ENCODE results near the gene ERP44. TPM values are rescaled to one million over a fixed set of nuclear protein-coding genes. Genes with fewer than 3 reads are reported as not detected.

The ERP44 gene
- total RNA-seq, 1 experiment from 2014 or later, result 10.1 TPM

DNA sequence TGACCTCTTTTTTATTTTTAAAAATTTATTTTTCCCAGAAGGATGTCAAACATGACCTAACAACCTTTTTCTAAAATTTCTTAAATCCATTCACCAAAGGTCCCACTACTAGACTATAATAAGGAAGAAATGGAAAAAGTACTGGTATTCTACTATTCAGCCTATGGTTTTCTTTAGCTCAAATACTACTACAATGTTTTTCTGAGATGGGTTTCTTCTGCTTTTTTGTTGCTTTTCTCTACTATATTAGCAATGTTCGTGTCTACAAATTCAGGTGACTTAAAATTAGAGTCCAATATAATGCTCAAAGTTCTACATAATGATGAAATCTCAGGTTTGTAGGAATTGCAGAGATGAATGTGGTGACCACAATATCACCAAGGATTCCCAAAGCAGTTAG, 7.9 kb downstream of the ERP44 start:
- in situ Hi-C loops (cut with HindIII; ENCODE audit: low pct_unique_long_range_greater_than_20kb, low sequenced_read_pairs), result no loop called here
- no peak overlapping the region for H3K4me3 ChIP-seq (ENCODE audit: low read depth in 2 of 2, low read length in 2 of 2)
- intact Hi-C loops (cut with micrococcal nuclease; ENCODE audit: unreplicated experiment), result no loop called here
- no peaks in the 10 kb centered on the region for H3K9me3 ChIP-seq (ENCODE audit: control insufficient read depth, insufficient read depth, low read depth, low read length)
- BruUV-seq (replicated peaks), result no TSS peak
- H3K27me3 ChIP-seq (ENCODE audit: control insufficient read depth, insufficient read depth, low read length), result no peaks in the 10 kb centered on the region
- TF ChIP-seq, protein P1, sequence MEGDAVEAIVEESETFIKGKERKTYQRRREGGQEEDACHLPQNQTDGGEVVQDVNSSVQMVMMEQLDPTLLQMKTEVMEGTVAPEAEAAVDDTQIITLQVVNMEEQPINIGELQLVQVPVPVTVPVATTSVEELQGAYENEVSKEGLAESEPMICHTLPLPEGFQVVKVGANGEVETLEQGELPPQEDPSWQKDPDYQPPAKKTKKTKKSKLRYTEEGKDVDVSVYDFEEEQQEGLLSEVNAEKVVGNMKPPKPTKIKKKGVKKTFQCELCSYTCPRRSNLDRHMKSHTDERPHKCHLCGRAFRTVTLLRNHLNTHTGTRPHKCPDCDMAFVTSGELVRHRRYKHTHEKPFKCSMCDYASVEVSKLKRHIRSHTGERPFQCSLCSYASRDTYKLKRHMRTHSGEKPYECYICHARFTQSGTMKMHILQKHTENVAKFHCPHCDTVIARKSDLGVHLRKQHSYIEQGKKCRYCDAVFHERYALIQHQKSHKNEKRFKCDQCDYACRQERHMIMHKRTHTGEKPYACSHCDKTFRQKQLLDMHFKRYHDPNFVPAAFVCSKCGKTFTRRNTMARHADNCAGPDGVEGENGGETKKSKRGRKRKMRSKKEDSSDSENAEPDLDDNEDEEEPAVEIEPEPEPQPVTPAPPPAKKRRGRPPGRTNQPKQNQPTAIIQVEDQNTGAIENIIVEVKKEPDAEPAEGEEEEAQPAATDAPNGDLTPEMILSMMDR (IDR thresholded peaks at IDR 0.05), result no peak
- TF ChIP-seq SIN3A (IDR thresholded peaks at IDR 0.05; ENCODE audit: borderline replicate concordance, insufficient read depth, low read depth, low read length), result no peak
- no peak for TF ChIP-seq POLR2AphosphoS5 (IDR thresholded peaks at IDR 0.05; ENCODE audit: low read depth, low read length)
- TF ChIP-seq, protein P2, sequence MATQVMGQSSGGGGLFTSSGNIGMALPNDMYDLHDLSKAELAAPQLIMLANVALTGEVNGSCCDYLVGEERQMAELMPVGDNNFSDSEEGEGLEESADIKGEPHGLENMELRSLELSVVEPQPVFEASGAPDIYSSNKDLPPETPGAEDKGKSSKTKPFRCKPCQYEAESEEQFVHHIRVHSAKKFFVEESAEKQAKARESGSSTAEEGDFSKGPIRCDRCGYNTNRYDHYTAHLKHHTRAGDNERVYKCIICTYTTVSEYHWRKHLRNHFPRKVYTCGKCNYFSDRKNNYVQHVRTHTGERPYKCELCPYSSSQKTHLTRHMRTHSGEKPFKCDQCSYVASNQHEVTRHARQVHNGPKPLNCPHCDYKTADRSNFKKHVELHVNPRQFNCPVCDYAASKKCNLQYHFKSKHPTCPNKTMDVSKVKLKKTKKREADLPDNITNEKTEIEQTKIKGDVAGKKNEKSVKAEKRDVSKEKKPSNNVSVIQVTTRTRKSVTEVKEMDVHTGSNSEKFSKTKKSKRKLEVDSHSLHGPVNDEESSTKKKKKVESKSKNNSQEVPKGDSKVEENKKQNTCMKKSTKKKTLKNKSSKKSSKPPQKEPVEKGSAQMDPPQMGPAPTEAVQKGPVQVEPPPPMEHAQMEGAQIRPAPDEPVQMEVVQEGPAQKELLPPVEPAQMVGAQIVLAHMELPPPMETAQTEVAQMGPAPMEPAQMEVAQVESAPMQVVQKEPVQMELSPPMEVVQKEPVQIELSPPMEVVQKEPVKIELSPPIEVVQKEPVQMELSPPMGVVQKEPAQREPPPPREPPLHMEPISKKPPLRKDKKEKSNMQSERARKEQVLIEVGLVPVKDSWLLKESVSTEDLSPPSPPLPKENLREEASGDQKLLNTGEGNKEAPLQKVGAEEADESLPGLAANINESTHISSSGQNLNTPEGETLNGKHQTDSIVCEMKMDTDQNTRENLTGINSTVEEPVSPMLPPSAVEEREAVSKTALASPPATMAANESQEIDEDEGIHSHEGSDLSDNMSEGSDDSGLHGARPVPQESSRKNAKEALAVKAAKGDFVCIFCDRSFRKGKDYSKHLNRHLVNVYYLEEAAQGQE (IDR thresholded peaks at IDR 0.05; ENCODE audit: insufficient read depth in 1 of 2, low read depth in 2 of 2, low read length in 1 of 2), result no peak
- TF ChIP-seq TCF7L2 (IDR thresholded peaks at IDR 0.05; ENCODE audit: low read depth, low read length), result no peak
- no peak for DNase-seq (ENCODE audit: low read depth, low spot score)
- H3K4me1 ChIP-seq (ENCODE audit: control insufficient read depth, insufficient read depth, low read length), result peaks cover 3% of the 10 kb centered on the region; the same call in 1 of the 2 replicates
- CTCF ChIA-PET, result no interaction called here
- no peak overlapping the region for H3K27ac ChIP-seq (ENCODE audit: low read length)
- H3K36me3 ChIP-seq (ENCODE audit: control insufficient read depth, insufficient read depth, low read length), result no peaks in the 10 kb centered on the region
- no peak for ATAC-seq
- POLR2A ChIA-PET, result no interaction called here

DNA sequence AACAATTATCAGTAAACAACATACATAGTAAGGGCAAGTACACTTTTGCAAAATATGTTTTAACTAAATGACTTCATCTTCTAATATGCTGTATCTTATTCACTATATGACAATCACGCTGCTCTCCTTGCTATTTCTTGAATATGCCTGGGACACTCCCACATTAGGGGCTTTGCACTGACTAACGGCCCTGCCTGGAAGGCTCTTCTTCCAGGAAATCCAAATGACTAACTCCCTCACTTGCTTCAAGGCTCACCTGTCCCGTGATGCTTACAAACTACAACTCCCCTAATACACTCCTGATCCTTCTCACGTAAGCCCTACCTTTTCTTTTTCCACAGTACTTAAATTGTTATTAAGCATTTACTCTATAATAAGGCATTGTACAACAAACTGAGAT, 10.6 kb downstream of the ERP44 start:
- Histone ChIP-seq H3K4me3 (ENCODE audit: low read depth in 2 of 2, low read length in 2 of 2) (no peak overlapping the region), H3K36me3 (ENCODE audit: control insufficient read depth, insufficient read depth, low read length) (no peaks in the 10 kb centered on the region), H3K27me3 (ENCODE audit: control insufficient read depth, insufficient read depth, low read length) (no peaks in the 10 kb centered on the region), H3K4me1 (ENCODE audit: control insufficient read depth, insufficient read depth, low read length) (peaks cover 3% of the 10 kb centered on the region; the same call in 1 of the 2 replicates), H3K27ac (ENCODE audit: low read length) (no peak overlapping the region), H3K9me3 (ENCODE audit: control insufficient read depth, insufficient read depth, low read depth, low read length) (no peaks in the 10 kb centered on the region)
- CTCF ChIA-PET, result no interaction called here
- in situ Hi-C loops (cut with HindIII; ENCODE audit: low pct_unique_long_range_greater_than_20kb, low sequenced_read_pairs) (no loop called here), intact Hi-C loops (cut with micrococcal nuclease; ENCODE audit: unreplicated experiment) (no loop called here)
- DNase-seq (ENCODE audit: low read depth, low spot score) (no peak), ATAC-seq (no peak)
- POLR2A ChIA-PET, result no interaction called here
- TF ChIP-seq, protein P2 (IDR thresholded peaks at IDR 0.05; ENCODE audit: insufficient read depth in 1 of 2, low read depth in 2 of 2, low read length in 1 of 2), result no peak
- TF ChIP-seq SIN3A (IDR thresholded peaks at IDR 0.05; ENCODE audit: borderline replicate concordance, insufficient read depth, low read depth, low read length) (no peak), POLR2AphosphoS5 (IDR thresholded peaks at IDR 0.05; ENCODE audit: low read depth, low read length) (no peak), TCF7L2 (IDR thresholded peaks at IDR 0.05; ENCODE audit: low read depth, low read length) (no peak)
- TF ChIP-seq, protein P1 (IDR thresholded peaks at IDR 0.05), result no peak
- no TSS peak for BruUV-seq (replicated peaks)

Data from Panc1 (cell line).